Measurements from ENCODE around the gene TARS2.
A peak's percentile ranks its signal among the peaks of the same experiment; 100 is the strongest.

Gene TARS2

GRCh38 chr1:150548632-150549495 lies 61.6 kb downstream of the TARS2 start, which contains the start of gene ADAMTSL4:
TSS of gene ADAMTSL4 (plus strand) at chr1:150549408. CDS start at chr1:150552289, 2,881 bp downstream.
- H3K9me3 ChIP-seq (ENCODE audit: severe bottlenecking) = no peaks in the 10 kb centered on the region
- ATAC-seq (ENCODE audit: low read depth) = peak; percentile 59
- TF ChIP-seq, protein P1, sequence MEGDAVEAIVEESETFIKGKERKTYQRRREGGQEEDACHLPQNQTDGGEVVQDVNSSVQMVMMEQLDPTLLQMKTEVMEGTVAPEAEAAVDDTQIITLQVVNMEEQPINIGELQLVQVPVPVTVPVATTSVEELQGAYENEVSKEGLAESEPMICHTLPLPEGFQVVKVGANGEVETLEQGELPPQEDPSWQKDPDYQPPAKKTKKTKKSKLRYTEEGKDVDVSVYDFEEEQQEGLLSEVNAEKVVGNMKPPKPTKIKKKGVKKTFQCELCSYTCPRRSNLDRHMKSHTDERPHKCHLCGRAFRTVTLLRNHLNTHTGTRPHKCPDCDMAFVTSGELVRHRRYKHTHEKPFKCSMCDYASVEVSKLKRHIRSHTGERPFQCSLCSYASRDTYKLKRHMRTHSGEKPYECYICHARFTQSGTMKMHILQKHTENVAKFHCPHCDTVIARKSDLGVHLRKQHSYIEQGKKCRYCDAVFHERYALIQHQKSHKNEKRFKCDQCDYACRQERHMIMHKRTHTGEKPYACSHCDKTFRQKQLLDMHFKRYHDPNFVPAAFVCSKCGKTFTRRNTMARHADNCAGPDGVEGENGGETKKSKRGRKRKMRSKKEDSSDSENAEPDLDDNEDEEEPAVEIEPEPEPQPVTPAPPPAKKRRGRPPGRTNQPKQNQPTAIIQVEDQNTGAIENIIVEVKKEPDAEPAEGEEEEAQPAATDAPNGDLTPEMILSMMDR (IDR thresholded peaks at IDR 0.05; ENCODE audit: poor library complexity, severe bottlenecking) = peak; percentile 34
- DNase-seq (ENCODE audit: low spot score) = no peak
- no peaks in the 10 kb centered on the region for H3K27me3 ChIP-seq (ENCODE audit: insufficient read depth, poor library complexity, severe bottlenecking)
- peak within 1 kb of the TSS; percentile 70 for H3K27ac ChIP-seq (ENCODE audit: poor library complexity, severe bottlenecking)
- H3K4me3 ChIP-seq (ENCODE audit: severe bottlenecking) = peak within 1 kb of the TSS; percentile 61
- no peaks in the 10 kb centered on the region; the same call in 1 of the 2 replicates for H3K36me3 ChIP-seq (ENCODE audit: low read depth)
- peaks cover 19% of the 10 kb centered on the region for H3K4me1 ChIP-seq (ENCODE audit: insufficient read depth, poor library complexity, severe bottlenecking)

DNA sequence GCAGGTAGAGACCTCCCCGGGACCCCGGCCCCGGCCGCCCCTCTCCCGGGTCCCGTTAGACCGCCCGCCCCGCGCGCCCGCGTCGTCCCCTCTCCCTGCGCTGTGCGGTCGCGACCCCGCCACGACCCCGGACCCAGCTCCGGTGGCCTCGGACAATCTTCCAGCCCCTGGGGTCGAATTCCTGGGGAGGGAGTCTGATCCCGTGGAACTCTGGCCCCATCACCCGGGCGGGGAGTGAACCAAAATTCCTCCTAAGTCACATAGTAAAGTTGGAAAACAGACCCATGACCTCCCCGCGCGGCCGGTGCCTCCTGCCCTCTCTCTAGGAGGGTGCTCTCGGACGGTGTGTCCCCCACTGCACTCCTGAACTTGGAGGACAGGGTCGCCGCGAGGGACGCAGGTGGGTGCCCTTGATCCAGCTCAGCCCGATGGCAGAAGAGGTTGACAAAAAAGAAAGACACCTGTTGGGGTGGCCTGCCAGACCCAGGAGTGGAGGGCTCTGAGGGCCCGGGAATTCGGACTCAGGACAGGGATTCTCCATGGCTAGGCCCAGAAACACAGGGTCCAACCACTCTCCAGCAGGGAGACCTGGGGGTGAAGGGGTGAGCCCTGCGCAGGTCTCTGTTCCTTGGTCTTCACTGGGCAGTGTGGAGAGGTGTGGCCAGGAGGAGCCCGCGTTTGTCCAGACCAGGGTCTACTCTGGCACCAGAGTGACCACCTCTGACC lies 62.4 kb downstream of the TARS2 start:
- Histone ChIP-seq H3K27ac (ENCODE audit: poor library complexity, severe bottlenecking) (peak overlapping the region; percentile 70), H3K27me3 (ENCODE audit: insufficient read depth, poor library complexity, severe bottlenecking) (no peaks in the 10 kb centered on the region), H3K36me3 (ENCODE audit: low read depth) (no peaks in the 10 kb centered on the region; the same call in 1 of the 2 replicates), H3K9me3 (ENCODE audit: severe bottlenecking) (no peaks in the 10 kb centered on the region), H3K4me1 (ENCODE audit: insufficient read depth, poor library complexity, severe bottlenecking) (peaks cover 19% of the 10 kb centered on the region), H3K4me3 (ENCODE audit: severe bottlenecking) (peak overlapping the region; percentile 61)
- ATAC-seq (ENCODE audit: low read depth) (0 out of 3 replicates have a peak, but pooled peaks have one; percentile 1), DNase-seq (ENCODE audit: low spot score) (no peak)
- TF ChIP-seq, protein P1 (IDR thresholded peaks at IDR 0.05; ENCODE audit: poor library complexity, severe bottlenecking) = no peak

- ATAC-seq (ENCODE audit: low read depth) (no peak), DNase-seq (ENCODE audit: low spot score) (no peak)
- Histone ChIP-seq H3K36me3 (ENCODE audit: low read depth) (peaks cover 3% of the 10 kb centered on the region; the same call in 1 of the 2 replicates), H3K27ac (ENCODE audit: poor library complexity, severe bottlenecking) (peak overlapping the region; percentile 70), H3K9me3 (ENCODE audit: severe bottlenecking) (no peaks in the 10 kb centered on the region), H3K4me3 (ENCODE audit: severe bottlenecking) (peak overlapping the region; percentile 61), H3K27me3 (ENCODE audit: insufficient read depth, poor library complexity, severe bottlenecking) (no peaks in the 10 kb centered on the region), H3K4me1 (ENCODE audit: insufficient read depth, poor library complexity, severe bottlenecking) (peaks cover 19% of the 10 kb centered on the region)
- TF ChIP-seq, protein P1 (IDR thresholded peaks at IDR 0.05; ENCODE audit: poor library complexity, severe bottlenecking) = no peak
Observed at GRCh38 chr1:150550222-150551050, 63.2 kb downstream of the TARS2 start.

GRCh38 chr1:150551051-150551783 lies 64.0 kb downstream of the TARS2 start:
- H3K4me1 ChIP-seq (ENCODE audit: insufficient read depth, poor library complexity, severe bottlenecking) = peaks cover 19% of the 10 kb centered on the region
- peak overlapping the region; percentile 70 for H3K27ac ChIP-seq (ENCODE audit: poor library complexity, severe bottlenecking)
- no peaks in the 10 kb centered on the region for H3K9me3 ChIP-seq (ENCODE audit: severe bottlenecking)
- TF ChIP-seq, protein P1 (IDR thresholded peaks at IDR 0.05; ENCODE audit: poor library complexity, severe bottlenecking) = no peak
- no peak overlapping the region for H3K4me3 ChIP-seq (ENCODE audit: severe bottlenecking)
- H3K27me3 ChIP-seq (ENCODE audit: insufficient read depth, poor library complexity, severe bottlenecking) = no peaks in the 10 kb centered on the region
- peaks cover 8% of the 10 kb centered on the region; the same call in 1 of the 2 replicates for H3K36me3 ChIP-seq (ENCODE audit: low read depth)
- no peak for DNase-seq (ENCODE audit: low spot score)
- no peak for ATAC-seq (ENCODE audit: low read depth)

Measured in RWPE2 (cell line).